Thyroid gland (tissue), 4 donors: ENCODE data around the gene CCDC60. TPM values are rescaled to one million over a fixed set of nuclear protein-coding genes. Genes with fewer than 3 reads are reported as not detected.

Experiments used
- DNase-seq, 2 donors: peaks; one replicate each; pipeline ENCODE4 v3.0.0-alpha.2; 2019
- H3K27ac ChIP-seq, 3 donors: fragments of 200-600 bp; sonication (generic); 1 replicate in 2 of 3; 2 replicates in 1 of 3; pipeline ENCODE4 v1.5.1; 2016 to 2019; ENCODE audit warnings: mild to moderate bottlenecking in 1 of 3, moderate library complexity in 1 of 3
- H3K27me3 ChIP-seq: fragments of 200-600 bp; sonication (generic); one replicate; pipeline ENCODE4 v1.5.1; 2019
- H3K36me3 ChIP-seq, 2 donors: fragments of 200-600 bp; sonication (generic); one replicate each; pipeline ENCODE4 v1.5.1; 2016 to 2019
- H3K4me1 ChIP-seq, 2 donors: fragments of 200-600 bp; sonication (generic); one replicate each; pipeline ENCODE4 v1.5.1; 2017 to 2019
- H3K4me3 ChIP-seq, 3 donors: fragments of 200-600 bp; sonication (generic); replicated peaks in 1 of 3; 1 replicate in 2 of 3; 2 replicates in 1 of 3; pipeline ENCODE4 v1.5.1; 2016; ENCODE audit warnings: mild to moderate bottlenecking in 1 of 3
- H3K9me3 ChIP-seq: fragments of 200-600 bp; sonication (generic); one replicate; pipeline ENCODE4 v1.5.1; 2017
- CTCF ChIP-seq, 6 experiments: fragments of 200-600 bp in 3 of 6; fragments of 450-650 bp in 3 of 6; sonication (generic) in 3 of 6; IDR thresholded peaks; one replicate each; pipeline ENCODE4 v1.5.1; 2016 to 2019; ENCODE audit warnings: antibody characterized with exemption in 6 of 6, mild to moderate bottlenecking in 2 of 6, inconsistent platforms in 1 of 6, moderate library complexity in 1 of 6
- POLR2A ChIP-seq, 2 donors: fragments of 450-650 bp; IDR thresholded peaks; one replicate each; pipeline ENCODE4 v1.6.1; 2017; ENCODE audit warnings: antibody characterized with exemption in 2 of 2, mild to moderate bottlenecking in 2 of 2, moderate library complexity in 1 of 2
- WGBS, 2 donors: methylation state at CpG; one replicate each; pipeline ENCODE4 v1.1.5; 2017; 5-methylcytosine and 5-hydroxymethylcytosine counted together
- intact Hi-C: fragments of 100-400 bp; cut with DNase I; formaldehyde crosslinking; loops from one replicate; pipeline ENCODE4 v1.15.1; 2023
- total RNA-seq, 4 donors: library from RNA; depleted of rRNA; stranded (reverse); fragments of >200 nt; gene quantifications; one replicate each; pipeline ENCODE4 v1.2.3, GENCODE V29; 2016

The CCDC60 gene
- total RNA-seq, 4 donors from 2014 or later = not detected

GRCh38 chr12:119299130-119299529, 35.4 kb upstream of the CCDC60 start:
- Histone ChIP-seq H3K36me3 (no peaks in the 10 kb centered on the region), H3K4me1 (peaks cover 12 to 21% of the 10 kb centered on the region in 2 donors), H3K27me3 (no peaks in the 10 kb centered on the region), H3K27ac (no peak overlapping the region), H3K9me3 (no peaks in the 10 kb centered on the region), H3K4me3 (no peak overlapping the region)
- no peak for TF ChIP-seq POLR2A (IDR thresholded peaks at IDR 0.05)
- TF ChIP-seq CTCF (IDR thresholded peaks at IDR 0.05) = no peak
- DNase-seq = no peak
- intact Hi-C loops = no loop called here

GRCh38 chr12:119301379-119301778, 33.1 kb upstream of the CCDC60 start:
- H3K9me3 ChIP-seq = no peaks in the 10 kb centered on the region
- H3K27me3 ChIP-seq = no peaks in the 10 kb centered on the region
- H3K4me3 ChIP-seq = no peak overlapping the region
- 77 to 81% methylated on average over 9 of the region's 9 CpGs for WGBS, 2 donors
- intact Hi-C loops = no loop called here
- TF ChIP-seq CTCF (IDR thresholded peaks at IDR 0.05) (no peak), POLR2A (IDR thresholded peaks at IDR 0.05) (no peak)
- peaks cover under 1 to 3% of the 10 kb centered on the region in 2 donors for H3K4me1 ChIP-seq
- DNase-seq = no peak
- H3K36me3 ChIP-seq = no peaks in the 10 kb centered on the region
- H3K27ac ChIP-seq = no peak overlapping the region

- Histone ChIP-seq H3K27ac (no peak overlapping the region), H3K4me3 (no peak overlapping the region), H3K36me3 (no peaks in the 10 kb centered on the region), H3K4me1 (no peaks in the 10 kb centered on the region), H3K9me3 (no peaks in the 10 kb centered on the region), H3K27me3 (no peaks in the 10 kb centered on the region)
- intact Hi-C loops = no loop called here
- WGBS, 2 donors = 60 to 64% methylated on average over 7 of the region's 7 CpGs
- no peak for DNase-seq
- TF ChIP-seq POLR2A (IDR thresholded peaks at IDR 0.05) (no peak), CTCF (IDR thresholded peaks at IDR 0.05) (no peak)
Measured at GRCh38 chr12:119302451-119303080, 32.0 kb upstream of the CCDC60 start.

GRCh38 chr12:119306593-119306992, 27.9 kb upstream of the CCDC60 start:
- no peaks in the 10 kb centered on the region for H3K27me3 ChIP-seq
- H3K4me1 ChIP-seq = no peaks in the 10 kb centered on the region
- DNase-seq = no peak
- TF ChIP-seq CTCF (IDR thresholded peaks at IDR 0.05) (no peak), POLR2A (IDR thresholded peaks at IDR 0.05) (no peak)
- no peak overlapping the region for H3K27ac ChIP-seq
- H3K9me3 ChIP-seq = no peaks in the 10 kb centered on the region
- H3K4me3 ChIP-seq = no peak overlapping the region
- H3K36me3 ChIP-seq = no peaks in the 10 kb centered on the region
- intact Hi-C loops = no loop called here
- 80 to 84% methylated on average over 6 of the region's 6 CpGs for WGBS, 2 donors

- WGBS, 2 donors = 95% methylated on average over 2 of the region's 2 CpGs
- intact Hi-C loops = no loop called here
- no peaks in the 10 kb centered on the region for H3K36me3 ChIP-seq
Measured at GRCh38 chr12:119307747-119308146, 26.8 kb upstream of the CCDC60 start.

More at GRCh38 chr12:119307747-119308146, 26.8 kb upstream of the CCDC60 start:
- no peak overlapping the region for H3K27ac ChIP-seq
- TF ChIP-seq CTCF (IDR thresholded peaks at IDR 0.05) (no peak), POLR2A (IDR thresholded peaks at IDR 0.05) (no peak)
- no peak for DNase-seq
- no peak overlapping the region for H3K4me3 ChIP-seq
- no peaks in the 10 kb centered on the region for H3K9me3 ChIP-seq
- no peaks in the 10 kb centered on the region for H3K4me1 ChIP-seq
- no peaks in the 10 kb centered on the region for H3K27me3 ChIP-seq
